Activated B cell treated with CpG ODN at 0.5 μM for 24 hours (primary cell): ENCODE results near the gene CCSER2. TPM values are rescaled to one million over a fixed set of nuclear protein-coding genes. Genes with fewer than 3 reads are reported as not detected.

ENCODE experiments used
- ATAC-seq: fragments of 200-7000 bp; cut with Tn5 transposase; one replicate; pipeline ENCODE4 v1.10.0; 2021; ENCODE audit warnings: low read depth, mild to moderate bottlenecking, moderate library complexity
- CTCF ChIA-PET: fragments of 350-600 bp; sonication (Branson Sonifier 250); formaldehyde crosslinking; loops from one replicate; lab custom pipeline; 2021; ENCODE audit warnings: antibody characterized with exemption; lab: Charles Lee
- POLR2A ChIA-PET: fragments of 350-600 bp; sonication (Branson Sonifier 250); formaldehyde crosslinking; loops from one replicate; lab custom pipeline; 2021; ENCODE audit warnings: antibody characterized with exemption; lab: Charles Lee
- DNase-seq: peaks from one replicate; pipeline ENCODE4 v3.0.0; 2022
- H3K27ac Mint-ChIP-seq: one replicate; pipeline ENCODE4 v1.8.0; 2020; ENCODE audit warnings: mixed read lengths
- H3K27me3 Mint-ChIP-seq: one replicate; pipeline ENCODE4 v1.8.0; 2021; ENCODE audit warnings: mixed read lengths
- H3K36me3 Mint-ChIP-seq: one replicate; pipeline ENCODE4 v1.8.0; 2021; ENCODE audit warnings: low read depth, mixed read lengths
- H3K4me1 Mint-ChIP-seq: one replicate; pipeline ENCODE4 v1.8.0; 2021; ENCODE audit warnings: mixed read lengths
- H3K4me3 Mint-ChIP-seq: one replicate; pipeline ENCODE4 v1.8.0; 2020; ENCODE audit warnings: mild to moderate bottlenecking, mixed read lengths
- H3K9me3 Mint-ChIP-seq: one replicate; pipeline ENCODE4 v1.8.0; 2020; ENCODE audit warnings: mixed read lengths
- CTCF ChIP-seq: fragments of 200-600 bp; IDR thresholded peaks from one replicate; pipeline ENCODE4 v1.8.0; 2022; ENCODE audit warnings: antibody characterized with exemption, mild to moderate bottlenecking
- intact Hi-C: fragments of 100-400 bp; cut with micrococcal nuclease; formaldehyde crosslinking; loops from one replicate; pipeline ENCODE4 v1.15.1; 2024
- total RNA-seq: library from RNA; stranded (reverse); gene quantifications from 2 replicates; pipeline ENCODE4 v1.2.3, GENCODE V29; 2022

Gene CCSER2
- total RNA-seq, 1 donor from 2014 or later = 57.1 TPM

GRCh38 chr10:84348447-84348846 lies 20.1 kb downstream of the CCSER2 start:
- Mint-ChIP-seq H3K4me1 (peaks cover 14% of the 10 kb centered on the region), H3K27ac (no peak overlapping the region), H3K9me3 (no peaks in the 10 kb centered on the region), H3K4me3 (no peak overlapping the region), H3K27me3 (no peaks in the 10 kb centered on the region), H3K36me3 (peaks cover 5% of the 10 kb centered on the region)
- ATAC-seq = no peak
- DNase-seq = no peak
- ChIA-PET POLR2A (no interaction called here), CTCF (no interaction called here)
- intact Hi-C loops = no loop called here
- no peak for TF ChIP-seq CTCF

GRCh38 chr10:84348860-84349259 lies 20.5 kb downstream of the CCSER2 start:
- no peak overlapping the region for H3K4me3 Mint-ChIP-seq
- ATAC-seq (no peak), DNase-seq (no peak)
- CTCF ChIA-PET = no interaction called here
- peaks cover 13% of the 10 kb centered on the region for H3K4me1 Mint-ChIP-seq
- no peak for TF ChIP-seq CTCF
- H3K36me3 Mint-ChIP-seq = peaks cover 5% of the 10 kb centered on the region
- POLR2A ChIA-PET = no interaction called here
- no peak overlapping the region for H3K27ac Mint-ChIP-seq
- intact Hi-C loops = no loop called here
- no peaks in the 10 kb centered on the region for H3K9me3 Mint-ChIP-seq
- H3K27me3 Mint-ChIP-seq = no peaks in the 10 kb centered on the region

GRCh38 chr10:84352251-84352842 lies 24.0 kb downstream of the CCSER2 start:
- Mint-ChIP-seq H3K27ac (no peak overlapping the region), H3K4me3 (no peak overlapping the region), H3K27me3 (no peaks in the 10 kb centered on the region), H3K36me3 (peaks cover 3% of the 10 kb centered on the region), H3K9me3 (no peaks in the 10 kb centered on the region), H3K4me1 (peaks cover 9% of the 10 kb centered on the region)
- intact Hi-C loops = loop anchor here (1.0 kb wide), 1 partner anchor 185 kb away; no protein-coding TSS in a partner anchor
- ATAC-seq = peak; percentile 70
- no peak for DNase-seq
- no peak for TF ChIP-seq CTCF
- ChIA-PET POLR2A (interaction anchor here (1.0 kb wide), 1 partner anchor 10 kb away, joined by 3 read pairs; no protein-coding TSS in a partner anchor), CTCF (interaction anchor here (0.6 to 4.0 kb wide), 8 partner anchors 8 to 187 kb away, joined by 3 to 23 read pairs (median 5); no protein-coding TSS in a partner anchor)

- Mint-ChIP-seq H3K4me1 (peaks cover 16% of the 10 kb centered on the region), H3K27me3 (no peaks in the 10 kb centered on the region), H3K27ac (no peak overlapping the region), H3K9me3 (no peaks in the 10 kb centered on the region), H3K4me3 (no peak overlapping the region), H3K36me3 (peaks cover 3% of the 10 kb centered on the region)
- no peak for TF ChIP-seq CTCF
- CTCF ChIA-PET = interaction anchor here (0.7 to 4.0 kb wide), 5 partner anchors 7 to 187 kb away, joined by 3 to 23 read pairs (median 9); no protein-coding TSS in a partner anchor
- DNase-seq (no peak), ATAC-seq (no peak)
- POLR2A ChIA-PET = no interaction called here
- intact Hi-C loops = no loop called here
Measured at GRCh38 chr10:84353052-84353803, 24.8 kb downstream of the CCSER2 start.

- DNase-seq = no peak
- ATAC-seq = no peak
- no peak for TF ChIP-seq CTCF
- Mint-ChIP-seq H3K27me3 (no peaks in the 10 kb centered on the region), H3K4me1 (peaks cover 22% of the 10 kb centered on the region), H3K9me3 (no peaks in the 10 kb centered on the region), H3K27ac (no peak overlapping the region), H3K4me3 (no peak overlapping the region), H3K36me3 (no peaks in the 10 kb centered on the region)
- POLR2A ChIA-PET = no interaction called here
- CTCF ChIA-PET = interaction anchor here (1.0 to 4.0 kb wide), 2 partner anchors 11 to 183 kb away, joined by 4 to 23 read pairs; no protein-coding TSS in a partner anchor
- intact Hi-C loops = no loop called here
Measured at GRCh38 chr10:84354623-84355022, 26.2 kb downstream of the CCSER2 start.
